Measurements from ENCODE around the gene ZNF618. TPM values are rescaled to one million over a fixed set of nuclear protein-coding genes. Genes with fewer than 3 reads are reported as not detected.

ZNF618 gene
- polyA plus RNA-seq, 4 donors: 38.6 to 49.7 (median 41.8) TPM

DNA sequence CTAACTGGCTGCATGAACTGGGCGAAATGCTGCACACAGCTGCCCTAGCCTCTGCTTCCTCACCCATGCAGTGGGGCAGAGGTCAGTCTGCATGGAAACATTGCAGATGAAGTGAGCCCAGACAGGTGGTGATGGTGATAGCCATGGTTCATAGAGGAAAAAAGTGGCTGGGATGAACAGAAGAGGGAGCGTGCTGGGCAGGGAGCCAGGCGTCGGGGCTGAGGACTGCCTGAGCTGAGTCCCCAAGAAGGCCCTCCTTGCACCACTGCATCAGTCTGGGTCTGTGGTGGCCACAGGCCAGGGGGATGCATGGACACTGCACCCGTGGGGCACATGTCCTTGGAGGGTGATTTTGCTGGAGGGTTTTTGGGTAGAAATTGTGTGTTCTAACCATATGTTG lies 121.5 kb downstream of the ZNF618 start:
- no peak for DNase-seq (ENCODE audit: low read depth in 4 of 4, low spot score in 2 of 4)

GRCh38 chr9:113998114-113998513 lies 122.0 kb downstream of the ZNF618 start:
- no peak for DNase-seq (ENCODE audit: low read depth in 4 of 4, low spot score in 2 of 4)

GRCh38 chr9:113998525-113999255 lies 122.6 kb downstream of the ZNF618 start:
- no peak for DNase-seq (ENCODE audit: low read depth in 4 of 4, low spot score in 2 of 4)

DNA sequence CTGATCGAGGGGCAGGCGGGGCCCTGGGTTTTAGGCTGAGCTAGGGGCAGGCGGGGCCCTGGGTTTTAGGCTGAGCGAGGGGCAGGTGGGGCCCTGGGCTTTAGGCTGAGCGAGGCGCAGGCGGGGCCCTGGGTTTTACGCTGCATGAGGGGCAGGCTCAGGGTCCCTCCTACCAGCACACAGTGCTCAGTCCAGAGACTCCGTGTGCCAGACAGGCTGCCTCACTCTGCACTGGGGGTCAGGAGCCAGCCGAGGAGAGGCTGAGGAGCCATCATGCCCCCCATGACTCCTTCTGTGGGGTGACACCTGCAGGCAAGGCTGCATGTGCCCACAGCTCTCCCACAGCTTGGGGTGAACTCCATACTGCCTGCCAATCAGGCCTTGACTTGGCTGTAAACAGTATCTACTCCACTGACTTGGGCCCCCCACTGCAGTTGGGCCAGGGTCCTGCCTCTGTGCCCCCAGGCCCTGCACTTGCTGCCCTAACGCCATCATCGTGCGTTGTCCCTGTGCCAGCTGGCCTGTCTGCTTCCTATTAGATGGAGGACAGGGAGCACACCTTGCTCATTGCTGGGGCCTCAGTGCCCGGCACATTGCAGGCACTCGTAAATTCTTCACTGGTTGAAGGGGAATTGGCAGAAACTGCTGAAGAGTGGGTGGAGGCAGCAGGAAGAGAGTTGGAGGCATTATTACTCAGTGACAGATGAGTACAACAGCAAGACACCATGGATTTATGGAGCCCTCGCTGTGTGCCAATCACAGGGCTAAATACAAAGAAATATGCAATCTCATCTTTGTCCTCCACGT lies 123.3 kb downstream of the ZNF618 start:
- no peak for DNase-seq (ENCODE audit: low read depth in 4 of 4, low spot score in 2 of 4)

GRCh38 chr9:114000063-114000454 lies 124.0 kb downstream of the ZNF618 start:
- no peak for DNase-seq (ENCODE audit: low read depth in 4 of 4, low spot score in 2 of 4)

DNA sequence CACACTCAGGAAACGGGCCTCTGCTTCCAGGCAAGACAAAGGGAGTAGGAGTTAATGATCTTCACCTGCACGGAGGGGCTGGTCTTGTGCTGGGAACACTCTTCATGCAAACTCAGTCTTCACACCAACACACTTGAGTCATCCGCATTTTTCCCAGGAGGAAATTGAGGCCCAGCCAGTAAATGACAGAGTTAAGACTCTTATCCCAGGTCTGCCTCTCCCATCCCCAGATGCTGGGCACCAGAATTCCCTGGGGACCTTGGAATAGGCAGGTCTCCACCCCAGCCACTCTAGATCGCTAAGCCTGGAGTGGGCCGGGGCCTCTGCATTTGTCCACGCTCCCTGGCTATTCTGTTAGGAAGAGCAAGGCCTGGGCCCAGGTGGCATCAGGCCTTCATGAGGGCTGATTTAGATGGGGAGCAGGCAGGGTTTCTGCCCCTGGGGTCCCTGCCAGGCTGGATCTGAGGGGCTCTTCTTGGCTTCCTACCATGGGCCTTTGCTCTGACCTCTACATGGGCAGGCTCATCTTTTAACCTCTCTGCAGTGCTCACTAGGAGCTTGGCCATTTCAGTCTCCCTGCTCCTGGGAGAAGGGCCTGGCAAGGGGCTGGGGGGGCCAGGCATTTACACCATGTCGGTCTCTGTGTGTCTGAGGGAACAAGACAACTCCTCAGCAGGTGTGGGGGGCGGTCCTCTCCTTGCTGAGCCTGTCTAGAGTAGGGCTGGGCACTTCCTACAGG lies 124.7 kb downstream of the ZNF618 start:
- DNase-seq (ENCODE audit: low read depth in 4 of 4, low spot score in 2 of 4): no peak

GRCh38 chr9:114001410-114001685 lies 125.2 kb downstream of the ZNF618 start:
- DNase-seq (ENCODE audit: low read depth in 4 of 4, low spot score in 2 of 4): no peak

DNA sequence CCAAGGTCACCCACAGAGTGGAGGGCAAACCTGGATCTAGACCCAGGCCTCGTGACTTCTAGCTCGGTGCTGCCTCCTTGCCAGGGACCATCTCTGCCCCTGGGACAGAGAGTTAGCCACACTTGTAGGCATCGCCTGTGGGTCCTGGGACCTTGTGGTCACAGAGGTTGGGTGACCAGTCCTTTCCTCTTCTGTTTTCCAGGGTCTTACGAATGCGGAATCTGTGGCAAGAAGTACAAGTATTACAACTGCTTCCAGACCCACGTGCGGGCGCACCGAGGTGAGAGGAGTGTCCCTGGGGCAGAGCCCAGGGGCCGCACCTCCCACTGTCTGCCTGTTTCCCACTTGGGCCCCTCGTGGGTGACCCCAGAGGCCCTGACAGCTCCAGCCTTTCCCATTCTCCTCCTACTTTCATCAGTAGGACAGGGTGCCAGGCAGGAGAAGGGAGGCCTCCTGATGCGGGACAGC lies 125.7 kb downstream of the ZNF618 start:
- no peak for DNase-seq (ENCODE audit: low read depth in 4 of 4, low spot score in 2 of 4)

- no peak for DNase-seq (ENCODE audit: low read depth in 4 of 4, low spot score in 2 of 4)
Measured at GRCh38 chr9:114002271-114002985, 126.3 kb downstream of the ZNF618 start.

GRCh38 chr9:114002986-114003350 lies 126.9 kb downstream of the ZNF618 start:
- DNase-seq (ENCODE audit: low read depth in 4 of 4, low spot score in 2 of 4): no peak

GRCh38 chr9:114003351-114003750 lies 127.2 kb downstream of the ZNF618 start:
- no peak for DNase-seq (ENCODE audit: low read depth in 4 of 4, low spot score in 2 of 4)

GRCh38 chr9:114003758-114004157 lies 127.6 kb downstream of the ZNF618 start:
- DNase-seq (ENCODE audit: low read depth in 4 of 4, low spot score in 2 of 4): no peak

- DNase-seq (ENCODE audit: low read depth in 4 of 4, low spot score in 2 of 4): no peak
Measured at GRCh38 chr9:114004221-114004716, 128.2 kb downstream of the ZNF618 start.

DNA sequence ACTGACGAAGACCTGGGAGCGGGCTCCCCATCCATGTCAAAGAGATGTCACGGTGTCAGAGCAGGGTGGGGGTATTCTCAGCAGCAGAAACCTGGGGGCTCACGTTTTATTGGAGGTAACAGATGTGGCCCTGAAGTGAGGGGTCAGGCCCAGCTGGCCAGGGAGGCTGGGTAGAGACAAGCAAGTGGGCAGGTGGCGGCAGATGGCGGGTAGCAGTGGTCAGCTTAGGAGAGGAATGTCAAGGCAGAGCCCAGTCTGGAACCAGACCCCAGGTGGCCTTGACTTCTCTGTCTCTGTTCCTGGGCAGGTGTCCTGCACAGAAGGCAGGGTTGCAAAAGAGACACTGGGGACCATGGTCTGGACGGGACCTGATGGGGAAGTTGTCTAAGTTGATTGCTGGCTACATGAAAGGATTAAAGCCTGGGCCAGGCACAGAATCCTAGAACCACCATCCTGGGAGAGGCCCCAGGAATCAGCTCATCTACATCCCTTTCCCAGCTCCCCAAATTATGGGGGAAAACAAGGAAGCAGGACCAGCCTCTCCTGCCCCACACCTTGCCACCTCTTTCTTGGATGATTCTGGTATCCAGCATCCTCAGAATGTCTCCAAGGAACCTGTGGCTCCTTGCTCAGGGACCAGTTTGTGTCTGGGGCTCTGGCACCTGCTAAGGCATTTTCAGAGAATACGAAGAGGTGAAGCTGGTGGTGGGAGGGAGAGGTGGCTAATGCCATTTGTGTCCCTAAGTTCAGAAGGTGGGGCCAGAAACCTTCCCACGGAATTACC lies 129.5 kb downstream of the ZNF618 start:
- DNase-seq (ENCODE audit: low read depth in 4 of 4, low spot score in 2 of 4): no peak

DNA sequence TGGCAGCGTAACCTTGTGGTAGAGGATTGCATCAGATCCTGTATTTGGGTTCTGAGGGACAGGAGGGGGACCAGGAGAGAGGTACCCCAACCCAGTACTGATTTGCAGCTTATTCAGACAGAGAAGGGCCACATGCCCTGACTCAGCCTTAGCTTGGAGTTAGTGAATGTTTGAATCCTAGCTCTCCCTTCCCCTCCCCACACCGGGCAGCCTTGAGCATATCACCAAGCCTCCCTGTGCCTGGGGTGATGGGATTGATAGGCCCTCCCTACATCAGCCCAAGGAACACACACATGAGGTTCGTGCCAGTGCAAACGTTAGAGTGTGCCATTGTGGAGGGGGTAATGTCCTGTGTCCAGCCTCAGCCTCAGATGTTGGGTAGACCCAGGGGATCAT lies 130.0 kb downstream of the ZNF618 start:
- no peak for DNase-seq (ENCODE audit: low read depth in 4 of 4, low spot score in 2 of 4)

DNA sequence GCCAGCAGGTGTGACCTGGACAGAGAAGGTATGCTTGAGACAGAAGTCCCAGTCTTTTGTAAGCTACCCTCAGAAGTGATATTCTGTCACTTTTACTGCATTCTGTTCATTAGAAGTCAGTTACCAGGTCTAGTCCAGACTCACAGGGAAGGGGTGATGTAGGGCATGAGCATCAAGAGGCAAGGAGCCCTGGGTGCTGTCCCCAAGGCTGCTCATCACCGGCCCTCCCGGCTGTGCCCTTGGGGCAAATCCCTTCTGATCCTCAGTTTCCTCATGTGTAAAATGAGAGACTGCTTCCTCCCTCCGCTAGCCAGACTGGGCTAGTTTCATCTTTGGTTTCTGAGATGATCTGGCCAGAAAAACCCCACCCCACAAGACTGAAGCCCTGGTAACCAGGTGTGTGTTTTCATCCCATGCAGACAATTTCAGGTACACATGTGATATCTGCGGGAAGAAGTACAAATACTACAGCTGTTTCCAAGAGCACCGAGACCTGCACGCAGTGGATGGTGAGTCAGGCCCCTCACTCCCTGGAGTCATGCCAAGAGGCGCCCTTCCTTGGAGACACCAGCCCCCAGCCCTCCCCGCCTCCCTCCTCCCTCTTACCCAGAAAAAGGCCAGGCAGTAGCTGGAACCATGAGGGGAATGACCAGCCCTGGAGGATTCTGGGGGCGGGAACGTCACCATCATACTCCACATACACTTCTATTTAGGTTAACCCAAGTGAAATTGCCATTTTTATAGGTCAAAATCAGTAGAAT lies 131.0 kb downstream of the ZNF618 start:
- no peak for DNase-seq (ENCODE audit: low read depth in 4 of 4, low spot score in 2 of 4)

- DNase-seq (ENCODE audit: low read depth in 4 of 4, low spot score in 2 of 4): no peak
Measured at GRCh38 chr9:114007991-114008666, 132.0 kb downstream of the ZNF618 start.

DNA sequence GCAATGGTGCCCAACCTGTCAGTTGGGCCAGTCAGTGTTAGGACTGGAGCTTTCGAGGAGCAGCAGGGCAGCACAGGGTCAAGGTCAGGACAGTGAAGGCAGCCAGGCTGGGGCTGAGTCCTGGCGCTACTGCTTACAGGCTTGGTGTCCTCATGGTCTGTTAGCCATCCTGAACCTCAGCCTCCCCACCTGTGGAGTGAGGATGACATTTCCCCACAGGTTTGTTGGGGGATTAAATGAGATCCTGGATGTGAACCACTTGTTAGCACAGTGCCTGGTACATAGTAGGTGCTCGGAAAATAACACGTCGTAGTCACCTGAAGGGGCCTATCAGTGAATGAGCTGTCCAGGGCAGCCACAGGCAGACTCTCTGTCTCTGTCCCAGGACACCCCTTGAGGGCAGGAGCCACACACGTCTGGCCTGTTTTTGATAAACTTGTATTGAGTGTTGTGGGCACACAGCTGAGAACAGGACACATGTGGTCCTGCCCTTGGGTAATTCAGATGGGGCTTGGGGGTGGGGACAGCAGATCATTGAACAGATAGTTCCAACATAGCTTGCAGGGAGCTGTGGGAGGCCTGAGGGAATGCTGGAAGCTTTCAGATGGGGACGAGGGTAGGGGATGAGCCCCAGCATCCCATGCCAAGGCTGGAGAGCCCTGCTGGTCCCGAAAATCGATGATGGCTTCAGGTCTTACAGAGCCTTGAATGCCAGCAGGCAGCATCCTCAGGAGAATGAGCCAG lies 132.7 kb downstream of the ZNF618 start:
- no peak for DNase-seq (ENCODE audit: low read depth in 4 of 4, low spot score in 2 of 4)

All from left renal cortex interstitium (tissue), 4 donors.